Posterior vena cava (tissue), 2 donors: Measurements from ENCODE around the gene ALG14. TPM values are rescaled to one million over a fixed set of nuclear protein-coding genes. Genes with fewer than 3 reads are reported as not detected.

Source experiments
- DNase-seq: peaks from one replicate; pipeline ENCODE4 v3.0.0-alpha.2; 2020; ENCODE audit warnings: low spot score
- intact Hi-C, 2 donors: fragments of 100-400 bp; cut with DNase I; formaldehyde crosslinking; loops; one replicate each; pipeline versions ENCODE4 v1.14.1 to v1.14.2; 2022 to 2023
- long read RNA-seq, 2 donors: library from polyadenylated mRNA; unstranded; transcript quantifications; one replicate each; pipeline ENCODE4 v2.0.0, GENCODE V29; 2020 to 2021
- total RNA-seq, 2 donors: library from RNA; stranded (reverse); fragmentation: NEBNext Ultra II Directional; extraction: Animal tissue kit (Norgen Biotek cat#: 25700); gene quantifications; one replicate each; pipeline ENCODE4 v1.2.1, GENCODE V29; 2021
- donor health status: DM: yes; HTN: yes; CAD: no.
- donor health status: DM: yes; HTN: yes; CAD: no.

ALG14 gene, protein sequence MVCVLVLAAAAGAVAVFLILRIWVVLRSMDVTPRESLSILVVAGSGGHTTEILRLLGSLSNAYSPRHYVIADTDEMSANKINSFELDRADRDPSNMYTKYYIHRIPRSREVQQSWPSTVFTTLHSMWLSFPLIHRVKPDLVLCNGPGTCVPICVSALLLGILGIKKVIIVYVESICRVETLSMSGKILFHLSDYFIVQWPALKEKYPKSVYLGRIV
- 1 to 10 TPM; 4.2 to 6.1 TPM for total RNA-seq
- long read RNA-seq, donor 1, full-length matches to known transcripts: 4 of 6 reads
- long read RNA-seq, donor 1, partial matches to known transcripts: 0 of 6 reads
- long read RNA-seq, donor 1, other reads (novel, unspliced or antisense): 2 of 6 reads
- long read RNA-seq, donor 2, full-length matches to known transcripts: 16 of 28 reads
- long read RNA-seq, donor 2, partial matches to known transcripts: 4 of 28 reads
- long read RNA-seq, donor 2, other reads (novel, unspliced or antisense): 8 of 28 reads

DNA sequence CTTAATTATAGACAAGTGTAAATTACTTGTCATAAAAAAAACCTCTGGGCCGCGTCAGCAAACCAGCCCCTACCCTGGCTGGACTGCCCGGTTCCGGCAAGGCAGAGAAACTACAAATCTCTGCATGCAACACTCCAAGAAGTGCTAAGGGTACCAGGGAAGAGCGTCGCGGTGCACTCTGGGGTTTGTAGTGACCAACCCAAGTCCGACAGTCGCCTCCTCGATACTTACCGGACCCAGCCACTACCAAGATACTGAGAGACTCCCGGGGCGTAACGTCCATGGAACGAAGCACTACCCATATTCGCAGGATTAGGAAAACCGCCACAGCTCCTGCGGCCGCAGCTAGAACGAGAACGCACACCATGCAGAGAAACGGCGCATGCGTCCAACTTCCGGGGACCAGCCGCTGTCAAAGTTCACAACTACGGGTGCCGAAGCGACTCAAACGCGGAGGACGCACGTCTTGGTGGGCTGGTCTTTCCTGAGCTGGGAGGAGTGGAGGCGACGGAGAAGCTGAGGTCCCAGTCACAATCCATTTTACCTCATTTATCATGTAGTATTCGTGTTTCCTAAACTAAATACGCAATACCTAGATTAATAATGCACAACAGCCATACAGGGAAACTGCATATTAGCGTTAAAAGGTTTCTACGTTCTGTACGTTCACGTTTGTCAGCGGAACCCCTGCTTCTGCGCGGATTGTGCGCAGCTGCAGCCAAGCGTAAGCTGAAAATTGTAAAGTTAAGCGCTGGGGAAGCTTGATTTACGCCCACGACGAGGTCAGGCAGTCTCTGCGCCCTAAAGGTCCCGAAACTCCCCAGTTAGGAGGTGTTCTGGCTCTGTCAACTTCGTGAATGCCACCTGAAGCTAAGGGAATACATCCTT lies at the start of gene ALG14:
ALG14 (minus strand) TSS at position 420 of the 888 bp plus-strand sequence; CDS start at position 367, 53 bp downstream.
- intact Hi-C loops: no loop called here

DNA sequence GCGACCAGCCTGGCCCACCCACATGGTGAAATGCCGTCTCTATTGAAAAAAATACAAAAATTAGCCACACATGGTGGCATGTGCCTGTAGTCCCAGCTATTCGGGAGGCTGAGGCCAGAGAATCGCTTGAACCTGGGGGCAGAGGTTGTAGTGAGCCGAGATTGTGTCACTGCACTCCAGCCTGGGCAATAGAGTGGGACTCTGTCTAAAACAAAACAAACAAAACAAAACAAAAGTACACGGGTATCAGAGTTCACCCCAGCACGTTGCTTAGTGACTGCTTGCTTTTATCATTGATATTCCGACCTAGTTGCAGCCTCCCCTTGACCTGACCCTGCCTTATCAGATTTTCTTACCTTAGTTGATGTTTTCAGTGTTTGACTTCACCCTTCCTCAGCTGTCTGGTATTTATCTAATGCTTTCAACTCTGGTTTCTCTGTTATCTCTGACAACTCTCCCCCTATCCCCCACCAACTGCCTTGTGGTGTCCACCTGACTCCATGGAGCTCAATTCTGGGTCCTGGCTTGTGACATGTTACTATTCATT lies 49.5 kb upstream of the ALG14 start:
- no peak for DNase-seq

More for the DNA sequence above, at the start of gene ALG14:
- DNase-seq: peak; percentile 98

DNA sequence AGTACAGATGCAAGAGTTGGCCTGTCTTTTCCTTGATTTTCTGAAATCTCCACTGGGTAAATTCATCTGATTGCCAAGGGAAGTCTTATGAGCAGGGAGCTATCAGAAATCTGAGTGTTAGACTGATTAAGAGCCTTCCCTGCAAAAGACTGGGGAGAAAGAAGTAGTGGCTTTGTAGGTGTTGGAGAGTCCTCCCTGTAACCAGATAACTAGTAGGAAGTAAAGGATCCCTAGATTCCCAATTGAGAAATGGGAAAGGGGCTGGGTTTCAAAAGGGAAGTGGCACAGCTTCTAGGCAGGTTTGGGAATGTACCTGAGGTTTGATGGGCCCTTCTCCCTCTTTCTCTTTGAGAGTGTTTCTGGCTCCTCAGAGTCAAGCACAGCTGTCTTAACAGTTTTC lies 46.5 kb upstream of the ALG14 start:
- intact Hi-C loops: loop anchor here in 1 of 2 donors (10.0 kb wide), 1 partner anchor 116 kb away; the partner anchor contains the start of gene RWDD3
- DNase-seq: no peak

More for the DNA sequence above, 49.5 kb upstream of the ALG14 start:
- intact Hi-C loops: no loop called here

DNA sequence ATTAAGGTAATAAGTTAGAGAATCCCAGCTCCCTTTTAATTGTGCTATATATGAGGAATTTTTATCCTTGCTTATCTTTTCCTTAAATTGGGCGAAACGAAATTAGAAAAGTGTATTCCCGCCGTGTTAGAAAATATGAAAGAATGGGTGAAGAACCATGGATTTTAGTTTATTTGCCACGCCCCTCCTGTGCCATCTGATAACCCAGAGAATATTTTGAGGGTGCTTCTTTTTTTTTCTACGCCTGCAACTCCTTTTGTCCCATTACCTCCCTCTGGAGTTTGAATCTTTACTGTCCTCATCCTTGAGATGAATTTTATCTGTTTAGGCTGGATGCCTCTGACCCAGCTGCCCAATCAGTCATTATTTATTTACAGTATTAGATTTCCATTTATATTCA lies 46.0 kb upstream of the ALG14 start:
- DNase-seq: no peak
- intact Hi-C loops: loop anchor here in 1 of 2 donors (10.0 kb wide), 1 partner anchor 116 kb away; the partner anchor contains the start of gene RWDD3

DNA sequence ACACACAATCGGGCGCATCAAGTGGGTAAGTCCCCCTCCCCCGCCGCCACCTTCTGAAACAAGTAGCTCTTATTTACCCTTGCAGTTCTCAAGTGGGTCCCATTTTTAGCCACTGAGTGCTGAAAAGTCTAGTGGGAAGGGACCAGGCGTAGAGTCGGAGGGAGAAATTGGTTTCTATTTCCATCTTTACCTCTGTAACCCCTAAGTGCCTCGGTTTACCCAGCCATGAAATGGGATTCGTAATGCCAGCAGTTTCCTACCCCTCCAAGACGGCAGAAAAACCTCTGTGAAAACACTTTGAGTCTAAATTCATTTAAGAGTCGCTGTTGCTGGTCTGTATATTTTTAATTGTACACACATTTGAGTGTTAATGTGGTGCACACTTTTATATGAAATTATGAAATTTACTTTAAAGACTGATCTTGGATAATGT lies 45.3 kb upstream of the ALG14 start:
- intact Hi-C loops: loop anchor here in 1 of 2 donors (10.0 kb wide), 1 partner anchor 117 kb away; the partner anchor contains the start of gene RWDD3
- DNase-seq: no peak

DNA sequence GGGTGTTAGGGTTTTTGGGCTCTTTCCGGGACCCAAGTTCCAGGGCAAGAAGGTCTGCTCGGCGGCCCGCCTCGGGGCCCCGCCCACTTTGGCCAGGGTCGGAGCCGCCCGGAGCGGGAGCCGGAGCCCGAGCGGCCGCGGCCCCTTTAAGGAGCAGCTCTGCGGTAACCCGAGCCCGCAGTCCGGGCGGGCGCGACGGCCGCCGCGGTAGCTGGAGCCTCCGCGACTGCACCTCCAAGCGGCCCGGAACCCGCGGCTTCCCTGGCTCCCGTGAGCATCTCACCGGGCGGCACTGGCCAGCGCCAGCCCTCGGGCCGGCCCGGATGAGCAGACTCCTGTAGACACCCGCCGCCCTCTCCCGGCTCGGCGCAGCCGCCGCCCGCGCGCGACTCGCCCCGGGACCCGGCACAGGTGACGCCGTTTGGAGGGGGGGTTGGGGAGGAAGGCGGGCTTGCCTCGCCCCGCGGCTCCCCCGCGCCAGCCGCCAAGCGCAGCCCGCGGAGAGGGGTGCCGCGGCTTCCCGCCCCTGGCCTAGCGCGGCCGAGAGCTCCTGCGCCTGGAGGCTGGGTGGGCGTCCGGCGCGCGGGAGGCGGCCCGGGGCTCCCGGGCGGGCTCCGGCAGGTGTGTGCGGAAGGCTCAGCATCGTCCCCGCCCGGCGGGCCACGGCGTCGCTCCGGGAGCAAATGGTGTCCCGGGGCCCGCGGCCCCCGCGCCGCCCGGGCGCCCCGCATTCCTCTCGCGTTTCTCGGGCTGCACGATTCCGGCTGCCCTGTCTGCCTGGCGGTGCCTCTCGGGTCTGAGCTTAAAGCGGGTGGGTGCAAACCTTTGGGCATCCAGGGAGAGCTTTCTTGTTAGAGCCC lies 44.7 kb upstream of the ALG14 start, which contains the start of gene TLCD4:
TLCD4 (plus strand) TSS at position 149 of the 860 bp plus-strand sequence. CDS start 26,547 bp downstream, outside the sequence.
- intact Hi-C loops: loop anchor here in 1 of 2 donors (10.0 kb wide), 1 partner anchor 117 kb away; the partner anchor contains the start of gene RWDD3
- DNase-seq: peak; percentile 85

DNA sequence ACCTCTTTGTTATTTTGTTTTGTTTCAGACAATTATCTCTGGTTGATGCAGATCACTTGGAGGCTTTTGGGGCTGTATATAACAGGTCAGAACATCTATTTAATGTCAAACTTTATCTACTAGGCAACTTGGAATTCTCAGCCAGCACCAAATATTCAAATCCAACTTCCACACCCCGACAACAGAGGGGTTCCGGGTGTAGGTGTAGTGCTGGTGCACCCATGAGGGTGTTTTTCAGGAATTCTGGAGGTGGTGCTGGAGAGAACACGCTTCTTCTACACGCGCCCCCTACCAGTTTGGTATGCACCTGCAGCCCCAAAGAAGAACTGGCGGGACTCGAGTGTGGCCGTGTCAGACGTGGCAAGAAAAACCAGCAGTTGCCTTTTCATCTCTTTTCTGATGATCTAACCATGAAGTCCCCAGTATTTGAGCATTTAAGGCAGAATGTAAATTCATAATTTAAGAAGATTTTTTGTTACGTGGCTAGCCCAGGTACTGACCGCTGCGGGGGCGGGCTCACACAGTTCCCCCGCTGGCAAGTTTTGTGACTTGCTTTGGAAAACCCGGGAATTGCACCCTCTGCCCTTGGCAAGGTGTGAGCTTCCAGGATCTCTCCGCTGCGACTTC lies 43.9 kb upstream of the ALG14 start:
- no peak for DNase-seq
- intact Hi-C loops: loop anchor here in 1 of 2 donors (10.0 kb wide), 1 partner anchor 118 kb away; the partner anchor contains the start of gene RWDD3

DNA sequence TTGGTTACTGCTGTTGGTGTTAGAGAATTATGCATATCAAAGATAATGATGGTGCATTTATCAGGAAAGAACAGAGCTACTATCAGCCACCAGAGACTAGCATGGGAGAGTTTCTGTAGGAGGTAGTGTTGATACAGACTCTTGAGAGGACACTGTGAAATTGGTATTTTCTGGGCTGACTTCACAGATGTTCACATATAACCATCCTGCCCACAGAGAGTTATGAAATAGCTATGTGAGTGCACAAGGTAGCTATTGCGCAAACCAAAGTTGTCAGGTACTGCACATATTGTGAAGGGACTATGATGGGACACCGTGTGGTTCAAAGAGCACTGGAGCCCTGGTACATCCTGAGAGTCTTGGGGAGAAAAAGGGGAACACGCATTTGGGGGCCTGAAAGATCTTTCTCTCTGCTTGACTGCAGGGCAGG lies 43.0 kb upstream of the ALG14 start:
- intact Hi-C loops: loop anchor here in 1 of 2 donors (10.0 kb wide), 1 partner anchor 119 kb away; the partner anchor contains the start of gene RWDD3
- no peak for DNase-seq

DNA sequence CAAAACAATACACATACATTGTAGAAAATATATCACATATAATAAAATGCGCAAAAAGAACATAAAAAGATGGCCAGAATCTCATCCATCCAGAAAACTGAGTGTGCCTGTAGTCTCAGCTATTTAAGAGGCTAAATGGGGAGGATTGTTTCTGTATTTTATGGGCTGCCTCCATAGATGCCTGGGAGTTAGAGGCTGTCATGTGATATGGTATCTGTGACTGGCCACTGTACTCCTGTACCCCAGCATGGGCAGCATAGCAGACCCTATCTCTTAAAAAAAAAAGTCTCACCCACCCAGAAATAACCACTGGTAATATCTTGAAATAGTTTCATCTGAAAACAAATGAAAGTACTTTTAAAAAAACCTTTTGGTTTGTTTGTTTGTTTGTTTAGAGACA lies 40.9 kb upstream of the ALG14 start:
- intact Hi-C loops: loop anchor here in 1 of 2 donors (10.0 kb wide), 1 partner anchor 121 kb away; the partner anchor contains the start of gene RWDD3

DNA sequence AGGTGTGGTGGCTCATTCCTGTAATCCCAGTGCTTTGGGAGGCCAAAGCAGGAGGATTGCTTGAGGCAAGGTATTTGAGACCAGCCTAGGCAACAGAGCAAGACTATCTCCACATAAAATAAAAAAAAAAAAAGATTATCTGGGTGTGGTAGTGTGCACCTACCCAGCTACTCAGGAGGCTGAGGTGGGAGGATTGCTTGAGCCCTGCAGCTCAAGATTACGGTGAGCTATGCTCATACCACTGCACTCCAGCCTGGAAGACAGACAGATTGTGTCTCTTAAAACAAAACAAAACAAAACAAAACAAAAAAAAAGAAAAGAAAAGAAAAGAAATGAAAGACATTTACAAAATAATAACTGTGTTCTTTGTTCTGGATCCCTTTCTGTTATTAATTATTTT lies 38.3 kb upstream of the ALG14 start:
- DNase-seq: no peak
- intact Hi-C loops: loop anchor here in 1 of 2 donors (10.0 kb wide), 1 partner anchor 124 kb away; the partner anchor contains the start of gene RWDD3

More for the DNA sequence above, 40.9 kb upstream of the ALG14 start:
- DNase-seq: no peak

DNA sequence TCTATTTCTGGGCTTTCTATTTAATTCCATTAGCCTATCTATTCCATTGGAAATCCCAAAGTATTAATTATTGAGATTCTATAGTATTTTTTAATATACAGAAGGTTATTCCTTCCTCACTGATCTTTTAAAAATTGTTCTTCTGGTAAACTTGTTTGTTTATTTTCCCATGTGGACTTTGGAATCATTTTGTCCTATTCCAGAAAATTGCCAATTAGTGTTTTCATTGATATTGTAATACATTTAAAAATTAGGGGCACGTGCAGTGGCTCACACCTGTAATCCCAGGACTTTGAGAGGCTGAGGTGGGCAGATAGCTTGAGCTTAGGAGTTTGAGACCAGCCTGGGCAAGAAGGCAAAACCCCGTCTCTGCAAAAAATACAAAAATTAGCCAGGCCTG lies 36.0 kb upstream of the ALG14 start:
- intact Hi-C loops: no loop called here
- no peak for DNase-seq

DNA sequence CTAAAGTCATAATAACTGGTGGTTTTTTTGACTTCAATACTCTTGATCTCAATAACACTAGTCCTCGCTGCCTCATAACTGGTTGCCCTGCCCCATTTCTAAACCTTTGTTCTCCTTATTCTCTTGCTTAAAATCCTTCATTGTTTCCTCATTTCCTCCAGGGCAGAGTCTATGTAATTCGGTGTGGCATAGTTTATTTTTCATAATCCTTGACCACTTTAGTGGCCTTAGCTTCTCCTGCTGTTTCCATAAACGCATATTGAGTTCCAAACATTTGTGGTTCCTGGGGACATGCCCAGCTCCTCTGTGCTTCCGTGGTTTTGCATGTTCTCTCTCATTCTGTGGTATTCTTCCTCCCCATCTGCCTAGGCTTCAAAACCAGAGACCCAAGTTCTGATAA lies 25.4 kb upstream of the ALG14 start:
- no peak for DNase-seq
- intact Hi-C loops: no loop called here

DNA sequence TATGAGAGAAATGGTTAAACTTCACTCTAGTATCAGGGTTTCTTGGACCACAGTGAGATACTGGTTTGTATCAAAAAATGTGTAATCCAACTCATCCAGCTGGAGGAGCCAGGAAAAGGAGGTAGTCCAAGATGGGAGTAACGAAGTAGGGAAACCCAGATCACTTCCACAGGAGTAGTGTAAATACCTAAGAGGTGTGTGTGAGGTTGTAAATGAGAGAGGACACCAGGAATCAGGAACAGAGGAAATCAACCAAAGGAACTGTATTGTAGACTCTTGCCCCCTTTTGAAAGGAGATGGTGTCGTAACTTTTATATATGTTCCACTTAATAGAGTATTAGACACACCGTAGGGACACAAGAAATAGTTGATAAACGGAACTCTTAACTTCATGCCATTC lies 24.7 kb upstream of the ALG14 start:
- intact Hi-C loops: no loop called here
- DNase-seq: no peak

DNA sequence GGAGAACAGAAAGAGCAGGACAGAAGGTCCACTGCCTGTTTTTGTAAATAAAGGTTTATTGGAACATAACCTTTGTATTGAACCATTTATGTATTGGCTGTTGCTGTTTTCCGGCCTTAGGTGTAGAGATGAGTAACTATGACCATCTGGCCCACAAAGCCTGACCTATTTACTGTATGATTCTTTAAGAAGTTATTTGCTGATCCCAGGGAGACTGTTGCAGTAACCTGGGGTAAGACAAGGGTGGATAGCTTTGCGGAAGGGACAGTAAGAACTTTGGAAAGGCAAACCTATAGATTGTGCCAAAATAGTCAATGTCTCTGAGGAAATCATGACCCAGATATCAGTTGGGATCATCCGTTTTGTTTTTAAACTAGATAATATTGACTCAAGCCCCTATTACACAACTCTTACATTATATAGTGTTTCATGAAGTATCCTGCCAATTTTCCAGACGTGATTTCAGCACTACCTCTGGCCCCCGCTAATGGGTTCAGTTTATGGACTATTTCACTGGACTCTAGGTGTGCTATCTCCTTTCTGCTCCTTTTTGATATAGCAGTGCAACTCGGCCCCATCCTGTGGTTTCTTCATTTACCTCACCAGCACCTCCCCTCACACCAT lies 23.6 kb upstream of the ALG14 start:
- intact Hi-C loops: no loop called here
- DNase-seq: no peak

DNA sequence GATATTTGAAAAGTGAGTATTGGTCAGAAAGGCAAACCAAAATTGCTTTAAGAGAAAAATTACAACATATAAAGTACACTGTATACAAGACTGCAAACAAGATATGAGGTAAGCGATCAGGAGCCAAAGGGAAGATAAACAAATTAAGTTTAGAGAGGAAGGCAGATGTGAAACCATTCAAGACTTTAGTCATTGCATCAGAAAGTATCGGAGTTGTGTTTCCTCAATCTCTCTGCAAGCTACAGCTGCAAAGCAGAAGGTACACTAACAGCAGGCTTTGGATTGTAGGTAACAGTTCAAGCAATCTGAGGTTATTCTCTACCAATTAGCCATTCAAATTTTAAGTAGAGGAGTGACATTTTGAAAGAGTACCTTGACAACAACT lies 23.1 kb upstream of the ALG14 start:
- no peak for DNase-seq
- intact Hi-C loops: no loop called here

DNA sequence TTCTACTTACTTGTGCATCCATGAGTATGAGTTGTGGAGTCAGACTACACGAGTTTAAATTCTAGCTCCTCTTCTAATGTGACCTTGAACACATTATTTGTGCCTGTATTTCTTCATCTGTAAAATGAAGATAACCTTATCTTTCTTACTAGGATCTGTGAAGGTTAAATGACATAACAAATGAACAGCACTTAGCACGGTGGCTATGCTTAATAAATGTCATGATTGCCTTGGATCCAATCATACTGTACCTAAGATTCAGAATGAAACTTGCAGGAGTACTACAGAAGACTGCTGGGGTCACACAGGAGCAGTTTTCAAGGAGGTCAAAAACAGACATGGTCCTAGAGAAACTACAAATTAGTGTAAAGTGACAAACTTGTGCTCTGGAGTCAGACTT lies 22.2 kb upstream of the ALG14 start:
- no peak for DNase-seq
- intact Hi-C loops: no loop called here

DNA sequence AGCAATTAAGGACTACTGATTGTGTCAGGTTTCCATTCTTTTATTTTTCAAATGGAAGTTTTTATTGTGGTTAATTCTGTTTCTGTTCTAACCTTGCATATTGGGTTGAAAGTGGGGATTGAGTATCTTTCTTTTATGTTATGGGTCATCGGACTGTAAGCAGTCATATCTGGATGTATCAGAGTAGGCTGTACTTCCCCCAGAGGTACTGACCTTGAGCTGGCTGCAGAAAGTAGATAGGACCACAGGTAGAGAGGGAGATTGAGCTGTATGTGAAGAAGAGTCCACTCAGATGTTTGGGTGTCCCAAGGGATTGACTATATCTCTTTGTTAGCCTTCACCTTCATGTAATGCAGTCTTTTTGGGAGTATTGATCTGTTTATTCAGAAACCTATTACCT lies 20.5 kb upstream of the ALG14 start:
- DNase-seq: no peak
- intact Hi-C loops: no loop called here
